Measurements from ENCODE around the gene PARN.

DNA sequence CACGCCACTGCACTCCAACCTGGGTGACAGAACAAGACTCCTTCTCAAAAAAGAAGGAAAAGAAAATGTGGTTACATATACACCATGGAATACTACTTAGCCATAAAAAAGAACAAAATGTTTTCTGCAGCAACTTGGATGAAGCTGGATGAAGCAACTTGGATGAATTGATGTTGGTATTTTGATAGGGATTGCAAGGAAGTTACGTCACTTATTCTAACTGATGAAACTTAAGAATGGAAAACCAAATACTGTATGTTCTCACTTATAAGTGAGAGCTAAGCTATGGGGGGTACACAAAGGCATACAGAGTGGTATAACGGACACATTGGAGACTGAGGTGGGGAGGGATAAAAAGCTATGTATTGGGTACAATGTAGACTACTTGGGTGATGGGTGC lies 46.6 kb upstream of the PARN start:
- no peak for TF ChIP-seq EZH2 (IDR thresholded peaks at IDR 0.05)
- no peak for TF ChIP-seq POLR2AphosphoS5 (IDR thresholded peaks at IDR 0.05; ENCODE audit: borderline replicate concordance, low read depth, low read length)
